GM19463 (cell line): ENCODE measurements around the gene SECTM1.

ENCODE experiments used
- ATAC-seq: cut with Tn5 transposase; IDR thresholded peaks from one replicate; pipeline ENCODE4 v1.9.1; 2021; ENCODE audit warnings: mild to moderate bottlenecking, moderate library complexity; ENCODE audit not compliant: unreplicated experiment

SECTM1 gene

GRCh38 chr17:82301916-82302567 is 31.5 kb downstream of the SECTM1 start:
- no peak for ATAC-seq

GRCh38 chr17:82301300-82301915 is 32.2 kb downstream of the SECTM1 start:
- ATAC-seq: no peak

- ATAC-seq: no peak
Measured at GRCh38 chr17:82300707-82301270, 32.8 kb downstream of the SECTM1 start.

- ATAC-seq: no peak
Measured at GRCh38 chr17:82300228-82300627, 33.3 kb downstream of the SECTM1 start.

GRCh38 chr17:82299452-82299851 is 34.1 kb downstream of the SECTM1 start:
- ATAC-seq: no peak

GRCh38 chr17:82298538-82299421 is 34.8 kb downstream of the SECTM1 start:
- ATAC-seq: no peak

- ATAC-seq: peak; percentile 62
Measured at GRCh38 chr17:82297714-82298537, 35.6 kb downstream of the SECTM1 start.

GRCh38 chr17:82297280-82297713 is 36.3 kb downstream of the SECTM1 start:
- ATAC-seq: no peak

- no peak for ATAC-seq
Measured at GRCh38 chr17:82296511-82297279, 36.9 kb downstream of the SECTM1 start.

GRCh38 chr17:82295472-82295814 is 38.1 kb downstream of the SECTM1 start:
- ATAC-seq: no peak

GRCh38 chr17:82294064-82294773 is 39.3 kb downstream of the SECTM1 start:
- no peak for ATAC-seq

GRCh38 chr17:82292251-82293154 is 41.1 kb downstream of the SECTM1 start:
- ATAC-seq: peak; percentile 95

GRCh38 chr17:82291582-82292250 is 41.9 kb downstream of the SECTM1 start:
- no peak for ATAC-seq

GRCh38 chr17:82287868-82288801 is 45.4 kb downstream of the SECTM1 start:
- ATAC-seq: no peak

GRCh38 chr17:82287013-82287867 is 46.3 kb downstream of the SECTM1 start:
- ATAC-seq: no peak

- no peak for ATAC-seq
Measured at GRCh38 chr17:82285141-82285540, 48.4 kb downstream of the SECTM1 start.
